ENCODE measurements around the gene CEMIP.

GRCh38 chr15:80825361-80826030 is 46.3 kb downstream of the CEMIP start:
- TF ChIP-seq EZH2 (IDR thresholded peaks at IDR 0.05; ENCODE audit: low read depth) (no peak), CTCF (conservative IDR thresholded peaks at IDR 0.05) (no peak)
